EH (cell line): ENCODE data around the gene KCTD20.
"Not testable (repeated sequence)": the region's sequence is repeated elsewhere in the genome, so short reads cannot be mapped to it uniquely, and the experiment has no call there.

Source experiments
- DNase-seq: peaks from one replicate; pipeline ENCODE4 v3.0.0-alpha.2; 2015; ENCODE audit warnings: low read depth

KCTD20 gene

DNA sequence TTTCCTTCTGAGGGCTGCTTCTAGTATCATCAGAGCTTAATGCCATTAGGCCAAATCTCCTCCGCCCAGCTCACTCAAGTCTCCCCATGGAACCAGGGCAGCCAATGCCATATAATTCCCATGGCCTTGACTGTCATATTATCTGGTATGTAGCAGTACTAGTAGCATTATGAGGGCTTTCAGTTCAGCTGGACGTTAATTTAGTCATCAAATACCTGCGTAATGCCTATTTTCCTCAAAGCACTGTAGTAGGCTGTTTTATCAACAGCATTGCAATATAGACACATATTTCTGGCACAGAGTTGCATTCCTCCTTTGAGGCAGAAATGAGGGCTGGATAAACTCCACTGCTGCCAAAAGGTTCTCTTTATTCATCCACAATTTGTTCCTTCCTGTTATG is 1.7 kb downstream of the KCTD20 start:
- peak; percentile 83 for DNase-seq

DNA sequence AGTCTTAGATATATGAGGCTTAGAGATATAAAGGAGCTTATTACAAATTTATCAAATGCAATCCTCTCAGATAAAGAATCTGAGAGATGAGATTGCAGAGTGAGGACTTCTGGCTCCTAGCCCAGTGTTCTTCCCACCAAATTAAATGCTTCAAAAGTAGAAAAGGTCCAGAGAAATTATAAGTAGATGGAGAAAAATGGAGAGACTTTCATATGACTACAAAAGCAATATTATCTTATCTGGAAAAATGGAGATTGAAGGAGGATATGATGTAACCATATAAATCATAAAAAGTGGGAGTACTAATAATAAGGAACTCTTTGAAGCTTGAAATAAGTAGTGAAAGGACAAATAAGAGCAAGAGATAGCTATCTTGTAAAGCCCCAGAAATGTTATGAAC is 2.8 kb downstream of the KCTD20 start:
- peak; percentile 21 for DNase-seq

DNA sequence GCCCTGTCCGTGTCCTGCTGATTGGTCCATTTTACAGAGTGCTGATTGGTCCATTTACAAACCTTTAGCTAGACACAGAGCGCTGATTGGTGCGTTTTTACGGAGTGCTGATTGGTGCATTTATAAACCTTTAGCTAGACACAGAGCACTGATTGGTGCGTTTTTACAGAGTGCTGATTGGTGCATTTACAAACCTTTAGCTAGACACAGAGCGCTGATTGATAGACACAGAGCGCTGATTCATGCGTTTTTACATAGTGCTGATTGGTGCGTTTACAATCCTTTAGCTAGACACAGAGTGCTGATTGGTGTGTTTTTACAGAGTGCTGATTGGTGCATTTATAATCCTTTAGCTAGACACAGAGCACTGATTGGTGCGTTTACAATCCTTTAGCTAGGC is 6.4 kb downstream of the KCTD20 start:
- not testable (repeated sequence) for DNase-seq

DNA sequence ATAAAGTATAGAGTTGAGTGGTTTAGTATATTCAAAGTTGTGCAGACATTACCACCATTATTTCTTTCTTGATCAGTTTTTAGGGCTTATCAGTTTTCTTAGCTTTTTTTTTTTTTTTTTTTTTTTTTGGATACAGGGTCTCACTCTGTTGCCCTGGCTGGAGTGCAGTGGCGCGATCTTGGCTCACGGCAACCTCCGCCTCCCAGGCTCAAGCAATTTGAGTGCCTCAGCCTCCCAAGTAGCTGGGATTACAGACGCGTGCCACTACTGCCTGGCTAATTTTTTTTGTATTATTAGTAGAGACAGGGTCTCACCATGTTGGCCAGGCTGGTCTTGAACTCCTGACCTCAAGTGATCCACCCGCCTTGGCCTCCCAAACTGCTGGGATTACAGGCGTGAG is 10.1 kb downstream of the KCTD20 start:
- DNase-seq = not testable (repeated sequence)

DNA sequence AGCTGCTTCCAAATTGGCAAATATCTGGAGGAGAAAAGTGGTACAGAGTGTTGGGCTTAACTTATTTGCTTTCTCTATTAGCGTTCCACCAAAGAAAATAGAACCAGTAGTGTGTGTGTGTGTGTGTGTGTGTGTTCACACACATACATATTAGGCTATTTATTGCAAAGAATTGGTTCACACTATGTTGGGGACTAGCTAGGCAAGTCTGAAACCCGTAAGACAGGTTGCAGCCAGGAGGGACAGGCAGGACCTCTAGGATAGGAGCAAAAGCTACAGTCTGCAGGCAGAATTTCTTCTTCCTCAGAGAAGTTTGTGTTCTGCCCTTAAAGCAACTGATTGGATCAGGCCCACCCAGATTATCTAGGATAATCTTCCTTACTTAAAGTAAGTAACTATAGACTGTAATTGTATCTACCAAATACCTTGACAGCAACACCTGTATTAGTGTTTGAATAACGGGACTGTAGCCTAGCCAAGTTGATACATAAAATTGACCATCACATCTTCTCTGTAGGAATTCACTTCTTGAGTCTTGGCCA is 12.8 kb downstream of the KCTD20 start:
- no peak for DNase-seq

DNA sequence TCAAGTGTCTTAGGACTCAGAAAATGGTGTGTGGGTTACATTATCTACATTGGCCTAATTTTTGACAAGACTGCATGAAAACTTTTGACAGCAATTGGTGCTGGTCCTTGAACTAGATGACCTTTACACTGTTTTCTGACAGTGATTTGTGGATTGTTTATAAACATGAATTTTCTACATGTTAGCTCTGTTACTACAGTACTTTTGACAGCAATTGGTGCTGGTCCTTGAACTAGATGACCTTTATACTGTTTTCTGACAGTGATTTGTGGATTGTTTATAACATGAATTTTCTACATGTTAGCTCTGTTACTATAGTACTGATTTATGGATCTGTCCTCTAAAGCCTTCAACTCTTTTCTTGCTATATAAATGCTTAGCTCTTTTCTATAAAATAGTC is 16.7 kb downstream of the KCTD20 start:
- peak; percentile 41 for DNase-seq

DNA sequence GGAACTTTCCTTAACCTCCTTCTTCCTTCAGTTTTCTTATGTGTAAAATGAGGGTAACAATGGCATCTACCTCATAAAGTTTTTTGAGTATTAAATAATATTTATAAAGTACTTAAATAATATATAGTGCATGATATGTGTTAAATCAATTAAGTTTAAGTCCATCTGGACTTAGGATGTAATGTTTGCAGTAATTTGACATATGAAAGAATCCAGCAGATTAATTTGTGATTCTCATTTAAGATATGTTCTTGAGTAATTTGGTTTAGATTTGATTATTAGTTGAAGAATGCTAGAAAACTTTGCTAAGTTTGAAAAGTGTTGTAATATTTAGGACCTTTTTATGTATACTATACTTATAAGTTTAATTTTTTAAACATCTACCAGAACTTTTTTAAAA is 18.1 kb downstream of the KCTD20 start:
- no peak for DNase-seq

DNA sequence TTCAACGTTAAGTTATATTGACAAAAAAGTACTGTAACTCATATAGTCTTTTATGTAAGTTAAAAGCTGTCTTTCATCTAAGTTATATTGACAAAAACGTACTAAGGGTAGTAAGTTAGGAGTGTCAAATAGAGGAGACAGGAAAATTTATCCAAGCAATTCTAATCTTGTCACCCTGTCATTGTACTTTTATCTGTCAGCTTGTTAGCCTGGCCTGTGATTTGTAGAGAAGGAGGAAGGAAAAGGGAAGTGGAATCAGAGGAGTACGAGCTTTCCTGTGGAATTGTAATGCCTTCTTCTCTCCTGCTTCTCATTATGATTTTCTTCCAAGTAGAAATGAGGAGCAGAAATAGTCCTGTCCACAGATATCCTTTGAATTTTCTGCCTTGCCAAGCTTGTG is 18.8 kb downstream of the KCTD20 start:
- DNase-seq = no peak

DNA sequence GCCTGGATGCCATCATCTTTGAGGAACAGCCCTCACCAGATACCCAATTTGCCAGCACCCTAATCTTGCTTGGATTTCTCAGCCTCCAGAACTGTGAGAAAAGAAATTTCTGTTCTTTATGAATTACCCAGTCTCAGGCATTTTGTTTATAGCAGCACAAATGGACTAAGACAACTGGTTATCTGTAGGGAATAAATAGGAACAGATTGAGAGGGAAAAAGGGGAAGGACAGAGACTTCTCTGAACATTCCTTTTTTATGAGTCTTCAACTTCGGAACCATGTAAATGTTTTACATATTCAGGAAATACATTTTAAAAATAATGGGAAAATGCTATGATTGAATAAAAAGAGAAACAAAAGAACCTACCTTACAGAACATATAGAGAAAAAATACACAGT is 20.9 kb downstream of the KCTD20 start:
- peak; percentile 85 for DNase-seq

DNA sequence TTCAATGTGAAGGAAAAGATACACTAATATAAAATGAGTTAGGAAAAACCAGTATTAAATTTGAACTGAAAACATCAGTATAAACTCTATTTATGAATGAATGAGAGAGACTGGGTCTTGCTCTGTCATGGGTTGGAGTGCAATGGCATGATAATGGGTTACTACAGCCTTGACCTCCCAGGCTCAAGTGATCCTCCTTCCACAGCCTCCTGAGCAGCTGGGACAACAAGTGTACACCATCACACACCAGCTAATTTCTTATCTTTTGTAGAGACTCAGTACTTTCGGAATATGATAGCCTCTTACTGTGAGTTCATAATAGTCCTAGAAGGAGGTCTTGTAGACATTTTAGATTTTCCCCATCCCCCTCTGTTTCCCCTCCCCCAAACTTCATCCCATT is 21.4 kb downstream of the KCTD20 start:
- DNase-seq = no peak

DNA sequence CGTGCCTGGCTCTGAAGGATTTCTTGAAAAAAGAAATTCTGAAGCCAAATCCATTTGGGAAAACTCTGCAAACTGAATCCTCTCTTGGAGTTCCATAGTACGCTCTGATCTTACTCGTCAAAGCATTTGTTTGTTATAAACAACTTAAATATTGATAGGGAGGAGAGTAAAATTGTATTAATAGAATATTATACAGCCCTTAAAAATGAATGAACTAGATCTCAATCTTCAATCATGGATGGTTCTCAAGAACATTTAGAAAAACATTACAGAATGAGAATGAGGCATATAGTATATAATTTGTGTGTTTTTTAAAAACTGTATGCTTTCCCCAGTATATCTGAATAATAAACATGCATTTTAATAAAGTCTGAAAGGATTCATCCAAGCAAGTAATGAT is 24.8 kb downstream of the KCTD20 start:
- DNase-seq = no peak

DNA sequence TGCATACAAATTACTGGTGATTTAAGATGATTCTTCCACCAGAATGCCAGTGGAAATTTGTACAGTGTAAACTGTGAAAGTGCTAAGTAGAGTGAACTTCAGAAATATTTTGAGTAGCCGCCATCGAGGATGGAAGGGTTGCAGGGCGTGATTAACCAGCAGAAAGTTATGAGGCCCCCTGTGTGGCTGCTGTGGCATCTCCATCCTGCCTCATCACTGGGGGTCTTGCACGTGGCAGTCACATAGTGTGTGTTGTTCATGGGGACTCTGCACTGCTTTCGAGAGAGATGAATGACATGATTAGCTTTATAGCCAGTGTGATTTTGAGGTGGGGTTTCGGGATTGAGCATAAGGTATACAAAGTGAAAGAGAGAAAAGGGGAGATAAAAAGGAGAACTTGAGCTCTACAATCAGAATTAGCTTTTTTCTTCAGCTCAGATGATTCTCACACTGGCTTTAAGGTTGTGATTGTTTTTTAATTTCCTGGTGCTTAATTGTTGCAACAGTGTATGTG is 26.4 kb downstream of the KCTD20 start:
- no peak for DNase-seq

DNA sequence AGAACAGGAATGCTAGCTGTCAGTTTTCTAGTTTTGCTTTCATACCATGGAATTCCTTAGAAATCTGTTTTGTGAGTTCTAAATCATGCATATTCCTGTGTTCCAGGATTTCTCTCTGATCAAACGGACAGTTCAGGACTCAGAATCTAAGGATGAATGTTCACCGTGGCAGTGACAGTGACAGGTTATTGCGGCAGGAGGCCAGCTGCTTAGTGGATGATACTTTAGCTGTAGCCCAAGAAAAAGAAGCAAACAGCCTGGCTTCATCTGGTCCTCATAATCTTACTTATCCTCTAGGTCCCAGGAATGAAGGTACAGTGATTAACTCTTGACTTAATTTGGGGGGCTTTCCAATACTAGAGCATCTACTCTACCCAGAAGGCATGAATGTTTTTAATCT is 27.1 kb downstream of the KCTD20 start:
- DNase-seq = no peak

DNA sequence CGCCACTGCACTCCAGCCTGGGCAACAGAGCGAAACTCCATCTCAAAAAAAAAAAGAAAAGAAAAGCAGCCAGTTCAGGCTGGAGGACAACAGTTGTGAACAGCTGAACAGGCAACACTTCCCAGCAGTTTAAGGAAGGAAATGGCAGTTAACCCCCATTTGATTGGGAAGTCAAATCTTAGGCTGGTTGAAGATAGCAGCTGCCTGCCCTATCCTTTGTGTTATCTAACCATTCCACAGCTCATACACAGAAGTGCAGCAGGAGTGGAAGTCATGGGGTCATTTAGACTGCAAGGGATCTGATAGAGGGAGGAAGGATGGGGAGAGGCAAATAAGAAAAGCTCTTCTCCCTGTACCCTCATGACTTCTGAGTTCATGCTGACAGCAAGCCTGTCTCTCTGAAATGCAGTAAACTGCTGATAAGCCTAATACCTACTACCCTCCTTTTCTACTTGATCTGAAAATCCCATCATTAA is 35.3 kb downstream of the KCTD20 start:
- DNase-seq = no peak

DNA sequence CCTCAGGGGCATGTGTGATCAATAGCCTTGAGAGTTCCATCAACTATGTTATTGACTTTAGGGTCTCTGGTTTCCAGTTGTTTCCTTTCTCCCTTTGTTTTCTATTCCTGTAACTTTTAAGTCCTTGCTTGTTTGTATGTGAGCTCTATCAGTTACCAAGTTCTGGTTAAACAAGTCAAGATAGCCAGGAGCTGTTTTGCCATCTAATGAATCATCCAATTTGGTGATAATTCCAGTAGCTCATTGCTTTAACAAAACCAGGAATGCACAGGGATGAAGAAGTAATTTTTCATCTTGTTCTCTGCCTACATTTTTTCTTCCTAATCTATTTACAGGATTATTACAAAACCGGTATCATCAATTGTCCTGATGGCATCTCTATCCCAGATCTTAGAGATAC is 36.5 kb downstream of the KCTD20 start:
- peak; percentile 37 for DNase-seq

DNA sequence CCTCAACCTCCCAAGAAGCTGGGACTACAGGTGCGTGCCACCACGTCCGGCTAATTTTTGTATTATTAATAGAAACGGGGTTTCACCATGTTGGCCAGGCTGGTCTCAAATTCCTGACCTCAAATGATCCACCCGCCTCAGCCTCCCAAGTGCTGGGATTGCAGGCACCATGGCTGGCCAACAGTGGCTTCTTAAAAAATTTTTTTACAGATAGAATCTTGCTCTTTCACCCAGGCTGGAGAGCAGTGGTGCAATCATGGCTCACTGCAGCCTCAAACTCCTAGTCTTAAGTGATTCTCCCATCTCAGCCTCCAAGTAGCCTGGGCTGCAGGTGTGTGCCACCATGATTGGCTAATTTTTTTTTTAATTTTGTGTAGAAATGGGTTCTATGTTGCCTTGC is 40.5 kb downstream of the KCTD20 start:
- DNase-seq = not testable (repeated sequence)

DNA sequence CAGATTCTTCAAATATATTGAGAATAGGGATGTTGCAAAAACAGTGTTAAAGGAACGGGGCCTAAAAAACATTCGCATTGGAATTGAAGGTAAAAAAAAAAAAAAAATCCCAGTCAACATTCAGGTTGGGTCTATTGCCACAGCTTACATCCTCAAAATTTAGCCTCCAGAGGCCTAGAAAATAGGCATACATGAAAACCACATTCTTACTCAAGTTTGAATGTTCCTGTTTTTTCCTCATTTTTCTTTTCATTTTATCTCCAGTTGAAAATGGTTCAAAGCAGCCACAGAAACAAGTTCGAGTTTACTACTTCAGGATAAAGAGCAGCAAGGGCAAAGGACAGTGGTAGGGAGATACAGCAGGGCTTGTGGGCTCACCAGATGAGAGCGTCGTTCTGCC is 41.9 kb downstream of the KCTD20 start:
- DNase-seq = no peak

DNA sequence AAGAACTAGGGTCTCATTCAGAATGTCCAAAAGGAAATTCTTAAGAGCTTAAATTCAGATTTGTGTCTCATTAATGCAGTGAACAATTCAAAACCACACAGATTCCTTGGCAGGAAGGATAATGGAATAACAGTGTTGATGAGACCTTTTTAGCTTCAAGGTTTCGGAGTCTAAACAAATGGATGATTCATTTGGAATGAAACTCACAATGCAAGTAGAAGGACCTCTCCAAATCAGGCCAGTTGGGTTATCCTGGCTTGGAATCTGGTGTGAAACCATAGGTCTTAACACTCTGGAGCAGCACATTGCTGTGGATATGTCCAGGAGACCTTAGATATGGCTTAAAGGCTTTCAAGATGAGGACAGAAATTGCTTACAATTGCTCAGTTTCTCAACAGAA is 44.9 kb downstream of the KCTD20 start:
- peak; percentile 71 for DNase-seq

DNA sequence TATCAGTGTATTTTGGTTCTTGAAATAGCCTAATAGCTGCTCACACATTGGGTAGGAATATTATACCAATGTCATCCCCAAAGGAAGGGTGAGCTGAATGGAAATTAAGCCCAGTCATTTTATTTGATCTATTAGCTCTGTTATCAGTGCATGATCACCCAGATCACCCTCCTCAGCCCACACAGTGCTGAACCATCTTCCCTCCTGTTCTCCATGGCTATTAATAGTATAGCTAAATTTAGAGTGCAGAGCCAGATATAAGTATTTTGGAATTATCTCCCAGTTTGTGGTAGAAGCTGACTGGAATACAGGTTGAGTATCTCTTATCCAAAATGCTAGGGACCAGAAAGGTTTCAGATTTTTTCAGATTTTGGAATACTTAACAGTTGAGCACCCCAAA is 45.4 kb downstream of the KCTD20 start:
- DNase-seq = peak; percentile 31

DNA sequence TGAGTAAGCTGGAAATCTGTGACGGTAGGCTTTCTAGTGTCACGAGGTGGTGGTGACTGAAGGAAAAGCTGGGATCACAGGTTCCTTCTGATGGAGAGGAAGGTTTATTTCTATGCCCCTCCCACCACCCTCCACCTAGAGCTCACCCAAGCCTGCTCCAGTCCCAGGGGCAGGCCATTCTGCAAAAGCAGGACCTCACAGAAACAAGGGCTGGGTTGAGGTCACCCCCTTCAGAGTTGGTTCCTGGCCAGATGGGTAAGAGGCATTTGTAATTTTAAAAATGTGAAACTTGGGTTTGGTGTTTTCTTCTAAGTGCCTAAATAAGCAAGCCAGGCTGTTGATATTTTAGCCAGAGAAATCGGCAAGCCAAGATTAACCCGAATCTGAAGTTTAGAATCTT is 46.6 kb downstream of the KCTD20 start:
- no peak for DNase-seq

DNA sequence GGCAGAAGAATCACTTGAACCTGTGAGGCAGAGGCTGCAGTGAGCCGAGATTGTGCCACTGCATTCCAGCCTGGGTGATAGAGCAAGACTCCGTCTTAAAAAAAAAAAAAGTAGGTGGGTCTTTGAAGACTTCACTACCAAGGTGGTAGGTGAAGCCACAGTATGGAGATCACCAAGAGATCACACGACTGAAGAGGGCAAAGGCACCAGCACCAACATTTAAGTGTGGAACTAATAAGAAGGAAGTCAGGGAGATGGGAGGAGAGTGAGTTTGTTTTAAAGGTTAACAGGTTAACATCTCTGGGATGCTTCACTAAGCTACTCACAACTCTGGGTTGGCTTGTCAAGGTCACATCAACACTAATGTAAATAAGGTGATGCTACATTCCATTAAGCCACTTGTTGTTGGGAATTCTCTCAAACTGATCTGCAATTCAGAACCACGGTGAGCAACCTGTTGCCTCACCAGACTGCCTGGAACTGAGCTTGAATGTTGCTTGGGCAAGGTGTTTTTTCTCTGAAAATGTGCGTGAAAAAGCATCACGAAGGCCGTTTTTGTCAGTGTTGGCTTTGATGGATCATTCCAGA is 48.7 kb downstream of the KCTD20 start:
- peak; percentile 49 for DNase-seq

DNA sequence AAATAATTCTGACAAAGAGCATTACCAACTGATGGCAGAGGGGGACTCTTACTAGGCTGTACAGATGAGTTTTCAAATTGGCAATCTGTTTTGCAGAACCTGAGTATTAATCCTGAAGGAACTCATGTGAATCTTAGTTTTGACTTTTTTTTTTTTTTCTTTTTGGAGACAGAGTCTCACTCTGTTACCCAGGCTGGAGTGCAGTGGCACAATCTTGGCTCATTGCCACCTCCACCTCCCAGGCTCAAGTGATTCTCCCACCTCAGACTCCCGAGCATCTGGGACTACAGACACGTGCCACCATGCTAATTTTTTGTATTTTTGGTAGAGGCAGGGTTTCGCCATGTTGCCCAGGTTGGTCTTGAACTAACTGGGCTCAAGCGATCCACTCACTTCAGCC is 49.3 kb downstream of the KCTD20 start:
- DNase-seq = peak; percentile 7

DNA sequence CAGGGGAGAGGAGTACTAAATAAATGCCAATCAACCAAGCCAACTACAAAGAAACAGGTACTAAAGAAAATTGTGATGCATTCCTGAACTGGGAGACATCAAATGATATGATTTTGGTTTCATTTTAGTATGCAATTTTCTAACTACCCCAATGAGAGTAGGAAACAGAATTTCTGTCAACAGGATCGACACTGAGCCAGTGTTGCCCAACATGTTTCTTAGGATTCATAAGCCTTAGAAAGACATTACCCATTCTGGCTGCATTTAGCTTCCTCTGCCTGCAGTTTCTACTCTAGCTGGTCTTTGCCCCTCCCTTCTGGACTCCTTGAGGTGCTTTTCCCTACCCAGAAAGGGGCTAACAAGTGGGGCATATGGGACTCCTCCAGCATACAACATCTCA is 49.8 kb downstream of the KCTD20 start:
- DNase-seq = peak; percentile 19

DNA sequence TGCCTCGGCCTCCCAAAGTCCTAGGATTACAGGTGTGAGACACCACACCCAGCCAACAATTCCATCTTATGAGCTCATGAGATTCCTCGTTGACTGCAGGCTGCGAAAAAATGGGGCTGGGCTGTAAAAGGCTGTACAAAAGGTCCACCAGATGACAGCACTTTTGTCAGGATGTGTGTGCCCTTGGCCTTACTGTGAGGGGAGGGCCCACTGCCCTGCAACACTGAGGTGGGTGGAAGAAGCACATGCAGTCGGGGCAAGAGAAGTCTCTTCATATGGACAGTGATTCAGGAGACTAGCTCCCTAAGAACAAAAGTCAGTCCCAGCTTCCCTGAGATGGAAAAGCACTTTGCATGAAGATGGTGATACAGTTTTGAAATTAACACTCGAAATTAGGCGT is 50.5 kb downstream of the KCTD20 start:
- DNase-seq = peak; percentile 15
